Measurements from ENCODE around the gene GALNT17.

GRCh38 chr7:71208881-71209280, 76.9 kb downstream of the GALNT17 start:
- TF ChIP-seq CTCF (conservative IDR thresholded peaks at IDR 0.05), result no peak
- no peak for TF ChIP-seq EZH2 (IDR thresholded peaks at IDR 0.05; ENCODE audit: low read depth)
